Inflammatory macrophage treated with lipopolysaccharide for 1 hour (primary cell): ENCODE measurements around the gene GRIN3A.

Source experiments
- DNase-seq, 2 donors: peaks; one replicate each; pipeline ENCODE4 v3.0.0-alpha.2; 2020 to 2022

GRIN3A gene

GRCh38 chr9:101705135-101705661 lies 33.2 kb downstream of the GRIN3A start:
- peak in 1 of 2 donors; percentile 6 for DNase-seq

GRCh38 chr9:101702257-101702656 lies 36.2 kb downstream of the GRIN3A start:
- DNase-seq, result no peak

GRCh38 chr9:101693546-101694336 lies 44.7 kb downstream of the GRIN3A start:
- DNase-seq, result peak; percentile 8 to 55

GRCh38 chr9:101691657-101692056 lies 46.8 kb downstream of the GRIN3A start:
- no peak for DNase-seq

- DNase-seq, result no peak
These were observed 49.4 kb downstream of the GRIN3A start for GRCh38 chr9:101689039-101689438.

- no peak for DNase-seq
These were observed 53.8 kb downstream of the GRIN3A start for GRCh38 chr9:101684665-101685064.

GRCh38 chr9:101683236-101683635 lies 55.2 kb downstream of the GRIN3A start:
- DNase-seq, result no peak

- DNase-seq, result no peak
These were observed 60.6 kb downstream of the GRIN3A start for GRCh38 chr9:101677861-101678260.

- no peak for DNase-seq
These were observed 63.1 kb downstream of the GRIN3A start for GRCh38 chr9:101675341-101675740.

- no peak for DNase-seq
These were observed 64.3 kb downstream of the GRIN3A start for GRCh38 chr9:101674165-101674564.

GRCh38 chr9:101673642-101674041 lies 64.8 kb downstream of the GRIN3A start:
- no peak for DNase-seq

GRCh38 chr9:101671567-101671966 lies 66.9 kb downstream of the GRIN3A start:
- DNase-seq, result no peak

GRCh38 chr9:101668421-101668820 lies 70.0 kb downstream of the GRIN3A start:
- no peak for DNase-seq

GRCh38 chr9:101664453-101664852 lies 74.0 kb downstream of the GRIN3A start:
- DNase-seq, result no peak

GRCh38 chr9:101652601-101653175 lies 85.8 kb downstream of the GRIN3A start:
- DNase-seq, result no peak

GRCh38 chr9:101650142-101650541 lies 88.3 kb downstream of the GRIN3A start:
- no peak for DNase-seq

GRCh38 chr9:101648493-101648892 lies 90.0 kb downstream of the GRIN3A start:
- peak in 1 of 2 donors; percentile 26 for DNase-seq

GRCh38 chr9:101639785-101640665 lies 98.4 kb downstream of the GRIN3A start:
- DNase-seq, result no peak

- DNase-seq, result no peak
These were observed 99.1 kb downstream of the GRIN3A start for GRCh38 chr9:101639311-101639710.

GRCh38 chr9:101636247-101636646 lies 102.2 kb downstream of the GRIN3A start:
- DNase-seq, result peak; percentile 42 to 47

GRCh38 chr9:101635473-101635872 lies 103.0 kb downstream of the GRIN3A start:
- DNase-seq, result no peak

GRCh38 chr9:101634741-101635409 lies 103.6 kb downstream of the GRIN3A start:
- no peak for DNase-seq

- DNase-seq, result no peak
These were observed 105.8 kb downstream of the GRIN3A start for GRCh38 chr9:101632611-101633010.
